HAP-1 (cell line): ENCODE measurements around the gene MEGF10.

Source experiments
- DNase-seq, 2 experiments: peaks; one replicate each; pipeline ENCODE4 v3.0.0-alpha.2; 2016 to 2020; ENCODE audit warnings: low spot score in 2 of 2
- H3K27me3 ChIP-seq: fragments of 250-450 bp; sonication (Bioruptor Pico); 2 replicates; pipeline ENCODE4 v1.5.1; 2020; ENCODE audit warnings: low read depth, mild to moderate bottlenecking, moderate library complexity
- H3K36me3 ChIP-seq: fragments of 250-450 bp; sonication (Bioruptor Pico); replicated peaks from 2 replicates; pipeline ENCODE4 v1.5.1; 2020; ENCODE audit warnings: mild to moderate bottlenecking
- H3K4me1 ChIP-seq: fragments of 250-450 bp; sonication (Bioruptor Pico); 2 replicates; pipeline ENCODE4 v1.5.1; 2020; ENCODE audit warnings: mild to moderate bottlenecking
- H3K4me3 ChIP-seq: fragments of 250-450 bp; sonication (Bioruptor Pico); 2 replicates; pipeline ENCODE4 v1.5.1; 2020; ENCODE audit warnings: mild to moderate bottlenecking, moderate library complexity
- H3K9me3 ChIP-seq: fragments of 250-450 bp; sonication (Bioruptor Pico); 2 replicates; pipeline ENCODE4 v1.5.1; 2020; ENCODE audit warnings: mild to moderate bottlenecking, moderate library complexity
- in situ Hi-C: fragments of 300-500 bp; cut with MboI; formaldehyde crosslinking; loops from 3 replicates; pipeline ENCODE4 v1.14.3; 2020; ENCODE audit warnings: low sequenced_read_pairs, inconsistent platforms, mixed read lengths

MEGF10 gene

DNA sequence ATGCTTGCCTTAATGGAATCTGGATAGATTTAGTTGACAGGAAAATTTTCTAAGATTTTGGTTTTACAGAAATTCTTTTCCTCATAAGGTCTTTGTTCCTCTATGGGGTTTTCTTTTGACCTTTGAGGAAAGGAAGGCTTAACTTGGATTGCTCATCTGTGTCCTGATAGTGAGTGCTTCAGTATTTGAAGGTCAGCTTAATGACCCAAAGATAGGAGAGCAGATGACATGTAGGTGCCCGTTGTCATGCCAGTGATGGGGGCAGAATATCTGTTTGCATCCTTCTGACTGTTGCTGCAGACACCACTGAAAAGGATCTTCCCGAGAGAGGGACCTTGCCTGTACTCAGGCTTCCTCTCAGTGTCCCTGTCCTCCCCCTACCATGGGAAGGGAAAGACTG is 30.9 kb downstream of the MEGF10 start:
- Histone ChIP-seq H3K4me3 (no peak overlapping the region), H3K36me3 (no peaks in the 10 kb centered on the region), H3K4me1 (no peaks in the 10 kb centered on the region), H3K9me3 (no peaks in the 10 kb centered on the region; the same call in 1 of the 2 replicates), H3K27me3 (no peaks in the 10 kb centered on the region)
- in situ Hi-C loops, result no loop called here
- no peak for DNase-seq

DNA sequence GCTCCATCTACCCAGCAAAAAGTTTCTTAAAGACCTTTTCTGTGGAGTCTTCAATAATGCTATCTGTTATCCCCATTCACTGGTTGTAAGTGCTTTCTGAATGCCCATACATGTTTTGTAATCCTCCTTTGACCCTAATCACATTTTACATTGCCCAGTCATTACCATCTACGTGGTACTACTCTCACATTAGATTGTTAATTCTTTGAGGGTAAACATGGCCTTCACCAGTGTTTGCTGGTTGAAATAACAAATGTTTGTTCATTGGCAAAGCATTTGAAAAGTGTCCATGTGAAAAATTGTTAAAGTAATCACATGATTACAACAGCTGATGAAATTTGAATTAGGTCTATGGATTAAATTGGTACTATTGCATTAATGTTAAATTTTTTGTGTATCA is 31.8 kb downstream of the MEGF10 start:
- no peaks in the 10 kb centered on the region for H3K4me1 ChIP-seq
- H3K36me3 ChIP-seq, result no peaks in the 10 kb centered on the region
- no peak overlapping the region for H3K4me3 ChIP-seq
- H3K9me3 ChIP-seq, result no peaks in the 10 kb centered on the region; the same call in 1 of the 2 replicates
- no peak for DNase-seq
- H3K27me3 ChIP-seq, result peaks cover 8% of the 10 kb centered on the region; the same call in 1 of the 2 replicates
- in situ Hi-C loops, result no loop called here

GRCh38 chr5:127324756-127325155 is 34.2 kb downstream of the MEGF10 start:
- no peaks in the 10 kb centered on the region for H3K36me3 ChIP-seq
- H3K9me3 ChIP-seq, result no peaks in the 10 kb centered on the region
- in situ Hi-C loops, result no loop called here
- DNase-seq, result no peak
- H3K27me3 ChIP-seq, result peaks cover 13% of the 10 kb centered on the region
- no peaks in the 10 kb centered on the region for H3K4me1 ChIP-seq
- H3K4me3 ChIP-seq, result no peak overlapping the region

DNA sequence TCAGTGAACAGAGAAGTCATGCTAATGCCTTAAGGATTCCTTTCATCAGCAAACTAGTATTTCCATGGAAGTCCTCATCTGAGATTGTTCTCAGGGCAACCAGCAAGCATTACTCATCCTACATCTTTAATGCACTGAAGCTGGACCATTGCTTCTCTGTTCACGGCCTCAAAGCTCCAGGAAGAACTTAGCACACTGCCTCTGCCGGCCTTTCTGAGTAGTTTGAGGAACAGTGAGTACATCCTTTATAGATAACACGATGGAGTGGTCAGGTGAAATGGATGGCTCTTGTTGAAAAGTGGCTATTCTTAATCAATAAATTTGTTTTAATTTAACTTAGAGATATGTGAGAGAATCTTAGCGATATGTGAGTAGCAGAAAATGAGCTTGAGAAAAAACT is 35.8 kb downstream of the MEGF10 start:
- H3K36me3 ChIP-seq, result no peaks in the 10 kb centered on the region
- H3K4me3 ChIP-seq, result no peak overlapping the region
- H3K4me1 ChIP-seq, result no peaks in the 10 kb centered on the region
- peaks cover 19% of the 10 kb centered on the region for H3K27me3 ChIP-seq
- no peaks in the 10 kb centered on the region for H3K9me3 ChIP-seq
- DNase-seq, result no peak
- in situ Hi-C loops, result no loop called here

DNA sequence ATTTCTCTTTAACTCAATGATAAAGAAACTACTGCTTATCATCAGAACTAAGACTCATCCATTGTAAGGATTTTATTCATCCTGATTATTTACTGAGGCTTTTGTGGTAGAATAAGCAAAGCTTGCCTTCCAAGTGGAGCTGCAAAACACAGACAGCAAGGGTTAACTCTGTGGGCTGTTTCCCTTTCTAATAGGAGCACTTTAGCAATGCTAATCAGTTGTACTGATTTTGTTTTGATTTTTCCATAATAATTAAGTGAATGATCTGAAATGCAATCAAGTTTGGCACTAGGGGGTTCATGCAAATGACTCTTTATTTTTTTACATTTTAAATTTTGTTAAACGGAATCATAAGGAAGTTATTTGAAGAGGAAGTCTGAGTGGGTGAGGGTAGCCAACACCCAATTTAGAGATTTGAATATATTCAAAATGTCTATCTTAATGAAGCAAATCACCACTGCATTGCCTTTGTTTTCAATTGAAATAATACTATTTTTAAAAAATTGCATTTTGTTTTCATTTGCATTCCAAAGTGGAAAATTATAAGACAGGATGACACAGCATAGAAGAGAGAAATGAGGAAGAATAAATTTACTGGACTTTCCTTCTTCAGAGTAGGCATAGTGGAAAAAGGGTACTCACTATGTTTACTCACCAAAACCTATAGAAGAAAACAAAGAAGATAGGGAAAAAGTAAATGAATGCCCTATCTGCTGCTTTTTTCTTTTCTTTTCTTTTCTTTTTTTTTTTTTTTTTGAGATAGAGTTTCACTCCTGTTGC is 36.6 kb downstream of the MEGF10 start:
- no peaks in the 10 kb centered on the region for H3K36me3 ChIP-seq
- no peaks in the 10 kb centered on the region for H3K4me1 ChIP-seq
- in situ Hi-C loops, result no loop called here
- peaks cover 19% of the 10 kb centered on the region for H3K27me3 ChIP-seq
- no peak for DNase-seq
- H3K4me3 ChIP-seq, result no peak overlapping the region
- H3K9me3 ChIP-seq, result no peaks in the 10 kb centered on the region

DNA sequence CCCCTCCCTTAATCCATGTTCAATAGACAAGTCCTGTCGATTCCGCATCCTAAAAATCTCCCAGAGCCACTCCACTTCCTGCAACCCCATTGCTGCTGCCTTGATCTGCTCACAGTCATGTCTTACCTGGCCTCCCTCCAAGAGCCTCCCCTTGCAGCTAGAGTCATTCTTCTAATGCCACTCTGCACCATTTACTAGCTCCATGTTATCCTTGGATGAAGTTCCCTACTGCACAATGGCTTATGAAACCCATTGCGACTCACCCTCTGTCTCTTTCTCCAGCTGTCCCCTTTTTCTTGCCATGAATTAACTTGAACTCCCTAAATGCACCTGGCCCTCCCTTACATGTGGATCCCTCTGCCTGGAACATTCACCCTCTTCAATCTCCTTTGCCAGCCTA is 39.5 kb downstream of the MEGF10 start:
- Histone ChIP-seq H3K9me3 (no peaks in the 10 kb centered on the region), H3K27me3 (peaks cover 25% of the 10 kb centered on the region), H3K4me1 (no peaks in the 10 kb centered on the region), H3K36me3 (no peaks in the 10 kb centered on the region), H3K4me3 (no peak overlapping the region)
- no peak for DNase-seq
- in situ Hi-C loops, result no loop called here

DNA sequence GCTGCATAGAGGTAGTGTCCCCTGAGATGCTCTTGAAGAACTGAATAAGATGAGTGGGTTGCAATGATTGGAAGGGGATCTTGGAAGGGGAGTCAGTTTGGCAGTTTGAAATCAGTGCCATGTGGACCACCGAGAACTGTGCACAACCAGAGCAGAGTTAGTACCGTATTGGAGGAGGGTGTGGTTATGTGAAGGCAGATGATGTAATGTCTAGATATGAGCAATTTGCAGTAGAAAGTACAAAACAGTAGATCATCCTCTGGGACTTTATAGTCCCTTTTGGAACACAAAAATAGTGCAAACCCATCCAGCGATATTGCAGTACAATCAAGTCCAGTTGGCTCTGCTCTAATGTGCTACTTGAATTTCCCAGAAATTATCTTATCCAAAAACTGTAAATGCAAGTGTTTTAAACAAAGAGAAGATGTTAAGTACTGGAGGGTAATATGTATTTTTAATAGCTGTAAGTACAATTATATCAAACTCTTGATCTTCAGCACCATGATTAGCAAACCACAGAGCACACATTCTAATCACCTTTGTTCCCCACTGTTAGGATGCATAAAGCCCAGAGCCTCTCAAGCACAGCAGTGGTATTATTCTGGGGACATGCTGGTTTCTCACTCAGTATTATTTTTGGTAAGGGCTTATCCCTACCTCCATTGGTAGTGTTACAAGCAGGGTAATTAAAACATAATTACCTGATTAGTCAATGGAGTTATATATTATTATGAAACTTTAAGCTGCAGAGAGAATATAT is 41.5 kb downstream of the MEGF10 start:
- Histone ChIP-seq H3K4me1 (no peaks in the 10 kb centered on the region), H3K4me3 (no peak overlapping the region), H3K9me3 (no peaks in the 10 kb centered on the region), H3K27me3 (peaks cover 22% of the 10 kb centered on the region), H3K36me3 (no peaks in the 10 kb centered on the region)
- DNase-seq, result no peak
- in situ Hi-C loops, result no loop called here

DNA sequence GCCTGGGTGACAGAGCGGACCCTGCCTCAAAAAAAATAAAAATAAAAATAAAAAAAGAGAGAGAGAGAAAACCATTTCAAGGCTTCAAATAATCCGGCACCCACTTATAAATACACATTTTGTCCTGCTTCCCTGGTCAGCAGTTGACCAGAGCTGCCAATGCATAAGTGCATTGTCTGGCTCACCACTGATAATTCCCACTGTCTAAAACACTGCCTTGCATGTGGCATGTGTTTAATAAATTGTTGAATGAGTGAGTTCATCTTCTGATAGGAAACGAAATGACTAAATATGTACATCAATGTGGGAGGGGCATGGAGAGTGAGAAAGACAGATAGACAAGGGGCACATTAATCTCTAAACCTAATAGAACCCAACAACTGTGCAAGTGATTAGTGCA is 42.9 kb downstream of the MEGF10 start:
- Histone ChIP-seq H3K36me3 (no peaks in the 10 kb centered on the region), H3K4me3 (no peak overlapping the region), H3K4me1 (no peaks in the 10 kb centered on the region), H3K27me3 (peaks cover 19% of the 10 kb centered on the region), H3K9me3 (no peaks in the 10 kb centered on the region)
- in situ Hi-C loops, result no loop called here
- DNase-seq, result no peak

GRCh38 chr5:127335381-127335780 is 44.8 kb downstream of the MEGF10 start:
- Histone ChIP-seq H3K4me1 (no peaks in the 10 kb centered on the region), H3K9me3 (no peaks in the 10 kb centered on the region), H3K4me3 (no peak overlapping the region), H3K27me3 (peaks cover 12% of the 10 kb centered on the region), H3K36me3 (no peaks in the 10 kb centered on the region)
- DNase-seq, result no peak
- in situ Hi-C loops, result no loop called here

GRCh38 chr5:127337876-127338275 is 47.3 kb downstream of the MEGF10 start:
- peaks cover 8% of the 10 kb centered on the region for H3K27me3 ChIP-seq
- in situ Hi-C loops, result no loop called here
- no peak for DNase-seq
- no peaks in the 10 kb centered on the region for H3K9me3 ChIP-seq
- H3K4me1 ChIP-seq, result peaks cover under 1% of the 10 kb centered on the region
- no peaks in the 10 kb centered on the region for H3K36me3 ChIP-seq
- H3K4me3 ChIP-seq, result no peak overlapping the region

DNA sequence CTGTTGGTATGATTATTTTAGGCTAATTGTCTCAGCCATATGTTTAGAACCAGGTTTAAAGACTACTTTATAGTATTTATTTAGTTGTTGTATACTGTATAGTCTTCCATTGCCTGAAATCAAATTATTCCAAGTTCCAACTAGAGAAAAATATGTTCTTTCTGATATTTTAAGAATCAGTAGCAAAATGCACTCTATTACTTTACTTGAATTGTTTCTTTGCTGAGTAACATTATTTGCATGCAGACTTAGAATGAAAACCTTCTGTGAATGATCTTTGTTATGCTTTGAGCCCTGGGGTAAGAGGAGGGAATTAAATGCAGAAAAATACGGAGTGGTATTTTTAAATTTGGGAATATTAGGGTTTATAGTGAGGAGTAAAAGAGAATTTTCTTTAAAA is 47.9 kb downstream of the MEGF10 start:
- in situ Hi-C loops, result no loop called here
- Histone ChIP-seq H3K36me3 (no peaks in the 10 kb centered on the region), H3K27me3 (peaks cover 8% of the 10 kb centered on the region), H3K9me3 (no peaks in the 10 kb centered on the region), H3K4me3 (no peak overlapping the region), H3K4me1 (peaks cover 4% of the 10 kb centered on the region)
- DNase-seq, result no peak

GRCh38 chr5:127340606-127341005 is 50.0 kb downstream of the MEGF10 start:
- Histone ChIP-seq H3K4me1 (peaks cover 4% of the 10 kb centered on the region), H3K4me3 (no peak overlapping the region), H3K9me3 (no peaks in the 10 kb centered on the region), H3K27me3 (peaks cover 2% of the 10 kb centered on the region; the same call in 1 of the 2 replicates), H3K36me3 (no peaks in the 10 kb centered on the region)
- in situ Hi-C loops, result no loop called here
- DNase-seq, result no peak

- Histone ChIP-seq H3K36me3 (no peaks in the 10 kb centered on the region), H3K9me3 (no peaks in the 10 kb centered on the region), H3K27me3 (no peaks in the 10 kb centered on the region), H3K4me1 (peaks cover 4% of the 10 kb centered on the region), H3K4me3 (no peak overlapping the region)
- in situ Hi-C loops, result no loop called here
- no peak for DNase-seq
Measured at GRCh38 chr5:127342364-127342763, 51.8 kb downstream of the MEGF10 start.

- no peaks in the 10 kb centered on the region for H3K9me3 ChIP-seq
- no peak for DNase-seq
- no peaks in the 10 kb centered on the region for H3K36me3 ChIP-seq
- in situ Hi-C loops, result no loop called here
- H3K27me3 ChIP-seq, result no peaks in the 10 kb centered on the region
- H3K4me3 ChIP-seq, result no peak overlapping the region
- peaks cover 4% of the 10 kb centered on the region for H3K4me1 ChIP-seq
Measured at GRCh38 chr5:127343313-127343712, 52.7 kb downstream of the MEGF10 start.
